Left lung (tissue), 10 donors: Measurements from ENCODE around the gene RHOB. TPM values are rescaled to one million over a fixed set of nuclear protein-coding genes. Genes with fewer than 3 reads are reported as not detected.
A peak's percentile ranks its signal among the peaks of the same experiment; 100 is the strongest.

Experiments
- ATAC-seq: fragments of 200-7000 bp; cut with Tn5 transposase; one replicate; pipeline ENCODE4 v1.9.1; 2020; ENCODE audit warnings: moderate library complexity
- DNase-seq, 4 donors: peaks; one replicate each; pipeline ENCODE4 v3.0.0-alpha.2; 2013 to 2020
- H3K27ac ChIP-seq, 2 donors: fragments of 200-600 bp; sonication (generic) in 1 of 2; one replicate each; pipeline versions ENCODE4 v1.5.0 to v1.8.0; 2020 to 2021
- H3K27me3 ChIP-seq, 2 donors: fragments of 200-600 bp; sonication (generic) in 1 of 2; one replicate each; pipeline versions ENCODE4 v1.5.0 to v1.8.0; 2020 to 2021
- H3K36me3 ChIP-seq, 2 donors: fragments of 200-600 bp; sonication (generic) in 1 of 2; one replicate each; pipeline versions ENCODE4 v1.5.0 to v1.8.0; 2020 to 2021
- H3K4me1 ChIP-seq, 2 donors: fragments of 200-600 bp; one replicate each; pipeline ENCODE4 v1.8.0; 2021
- H3K4me3 ChIP-seq, 2 donors: fragments of 200-600 bp; sonication (generic) in 1 of 2; one replicate each; pipeline versions ENCODE4 v1.5.0 to v1.8.0; 2020 to 2021; ENCODE audit warnings: mild to moderate bottlenecking in 1 of 2
- H3K9me3 ChIP-seq, 2 donors: fragments of 200-600 bp; sonication (generic) in 1 of 2; one replicate each; pipeline versions ENCODE4 v1.5.0 to v1.8.0; 2020 to 2021
- intact Hi-C, 2 donors: fragments of 100-400 bp; cut with DNase I; formaldehyde crosslinking; loops; one replicate each; pipeline versions ENCODE4 v1.11.2 to v1.14.2; 2022
- polyA plus RNA-seq, 6 donors: library from polyadenylated mRNA; unstranded; fragments of 120-200 nt; gene quantifications; one replicate each; pipeline ENCODE4 v1.2.1, GENCODE V29; 2013; ENCODE audit not compliant: insufficient read length in 6 of 6
- total RNA-seq, 2 donors: library from RNA; stranded (reverse); fragmentation: NEBNext Ultra II Directional; extraction: Animal tissue kit (Norgen Biotek cat#: 25700); gene quantifications; one replicate each; pipeline ENCODE4 v1.2.1, GENCODE V29; 2021
- TF ChIP-seq, protein P1 (sequence below), 2 donors: fragments of 200-600 bp; sonication (generic) in 1 of 2; IDR thresholded peaks; one replicate each; pipeline versions ENCODE4 v1.5.0 to v1.8.0; 2021; ENCODE audit warnings: antibody characterized with exemption in 2 of 2
- donor health status: DM: no; HTN: yes; CAD: no.
- donor health status: DM: no; HTN: no; CAD: no.

The RHOB gene
- total and polyA plus RNA-seq, 8 donors, result 54.0 to 172 (median 101) TPM

DNA sequence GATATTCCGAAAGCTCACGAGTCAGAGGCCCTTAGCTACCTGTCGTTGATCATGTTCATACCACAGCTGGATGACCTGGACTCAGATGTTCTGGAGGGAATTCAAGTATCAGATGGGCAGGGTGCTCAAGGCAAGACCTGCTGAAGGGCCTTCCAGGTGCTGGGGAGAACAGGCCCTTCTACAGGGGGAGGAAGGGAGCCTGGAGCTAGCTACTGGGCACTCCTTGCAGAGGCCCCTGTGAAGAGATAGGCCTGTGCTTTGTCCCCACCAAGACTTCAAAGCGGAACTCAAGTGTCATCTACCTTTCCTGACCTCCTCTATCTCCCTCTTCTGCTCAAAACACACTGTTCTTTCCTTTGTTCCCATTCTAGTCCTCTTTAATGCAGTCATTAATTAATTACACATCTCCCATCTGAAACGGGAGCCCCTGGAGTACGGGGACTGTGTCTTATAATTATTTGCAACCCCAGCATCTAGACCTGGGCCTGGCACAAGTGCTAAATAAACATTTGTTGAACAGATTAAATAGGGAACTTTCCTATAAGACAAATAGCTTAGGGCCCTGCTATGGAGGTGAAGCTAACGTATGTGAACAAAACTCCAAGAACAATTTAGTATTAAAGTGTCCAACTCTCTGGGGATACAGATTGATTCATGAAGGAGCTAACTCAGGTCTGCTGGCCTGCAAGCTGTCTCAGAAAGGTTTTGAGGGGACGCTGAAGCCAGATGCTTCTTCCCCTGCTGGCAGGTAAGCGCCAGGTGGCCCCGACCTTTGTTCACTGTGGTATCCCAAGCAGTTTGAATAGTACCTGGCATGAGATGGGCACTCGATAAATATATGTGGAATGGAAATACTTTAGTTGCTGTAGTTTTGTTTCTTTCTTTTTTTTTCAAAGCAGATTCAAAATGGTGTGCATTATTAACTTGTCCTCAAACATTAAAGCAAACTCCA is 22.0 kb downstream of the RHOB start:
- DNase-seq (peak in 1 of 4 donors; percentile 12), ATAC-seq (no peak)
- Histone ChIP-seq H3K27me3 (no peaks in the 10 kb centered on the region), H3K27ac (no peak overlapping the region), H3K4me1 (no peaks in the 10 kb centered on the region), H3K4me3 (no peak overlapping the region), H3K36me3 (no peaks in the 10 kb centered on the region), H3K9me3 (no peaks in the 10 kb centered on the region)
- TF ChIP-seq, protein P1, sequence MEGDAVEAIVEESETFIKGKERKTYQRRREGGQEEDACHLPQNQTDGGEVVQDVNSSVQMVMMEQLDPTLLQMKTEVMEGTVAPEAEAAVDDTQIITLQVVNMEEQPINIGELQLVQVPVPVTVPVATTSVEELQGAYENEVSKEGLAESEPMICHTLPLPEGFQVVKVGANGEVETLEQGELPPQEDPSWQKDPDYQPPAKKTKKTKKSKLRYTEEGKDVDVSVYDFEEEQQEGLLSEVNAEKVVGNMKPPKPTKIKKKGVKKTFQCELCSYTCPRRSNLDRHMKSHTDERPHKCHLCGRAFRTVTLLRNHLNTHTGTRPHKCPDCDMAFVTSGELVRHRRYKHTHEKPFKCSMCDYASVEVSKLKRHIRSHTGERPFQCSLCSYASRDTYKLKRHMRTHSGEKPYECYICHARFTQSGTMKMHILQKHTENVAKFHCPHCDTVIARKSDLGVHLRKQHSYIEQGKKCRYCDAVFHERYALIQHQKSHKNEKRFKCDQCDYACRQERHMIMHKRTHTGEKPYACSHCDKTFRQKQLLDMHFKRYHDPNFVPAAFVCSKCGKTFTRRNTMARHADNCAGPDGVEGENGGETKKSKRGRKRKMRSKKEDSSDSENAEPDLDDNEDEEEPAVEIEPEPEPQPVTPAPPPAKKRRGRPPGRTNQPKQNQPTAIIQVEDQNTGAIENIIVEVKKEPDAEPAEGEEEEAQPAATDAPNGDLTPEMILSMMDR (IDR thresholded peaks at IDR 0.05), result no peak
- intact Hi-C loops, result no loop called here

DNA sequence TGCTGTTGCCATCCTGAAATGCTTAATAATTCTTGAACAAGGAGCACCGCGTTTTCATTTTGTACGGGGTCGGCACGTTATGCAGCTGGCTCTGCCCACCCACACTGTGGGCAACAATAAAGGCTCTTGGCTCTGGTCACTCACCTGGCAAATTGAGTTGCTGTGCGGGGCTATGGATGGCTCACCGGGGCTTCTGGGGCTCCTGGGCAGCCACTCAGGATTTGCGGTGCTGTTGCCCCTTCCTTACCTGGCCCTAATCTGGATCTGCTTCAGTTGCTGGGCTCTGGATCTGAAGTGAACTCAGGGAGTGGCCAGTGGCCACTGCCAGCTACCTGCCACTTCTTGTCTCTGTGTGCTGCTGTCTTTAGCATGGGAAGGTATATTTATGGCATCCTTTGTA is 22.7 kb downstream of the RHOB start:
- no peaks in the 10 kb centered on the region for H3K4me1 ChIP-seq
- H3K27ac ChIP-seq, result no peak overlapping the region
- no peak overlapping the region for H3K4me3 ChIP-seq
- DNase-seq (peak in 1 of 4 donors; percentile 7), ATAC-seq (no peak)
- intact Hi-C loops, result no loop called here
- TF ChIP-seq, protein P1 (IDR thresholded peaks at IDR 0.05), result no peak
- no peaks in the 10 kb centered on the region for H3K9me3 ChIP-seq
- H3K36me3 ChIP-seq, result no peaks in the 10 kb centered on the region
- H3K27me3 ChIP-seq, result no peaks in the 10 kb centered on the region

DNA sequence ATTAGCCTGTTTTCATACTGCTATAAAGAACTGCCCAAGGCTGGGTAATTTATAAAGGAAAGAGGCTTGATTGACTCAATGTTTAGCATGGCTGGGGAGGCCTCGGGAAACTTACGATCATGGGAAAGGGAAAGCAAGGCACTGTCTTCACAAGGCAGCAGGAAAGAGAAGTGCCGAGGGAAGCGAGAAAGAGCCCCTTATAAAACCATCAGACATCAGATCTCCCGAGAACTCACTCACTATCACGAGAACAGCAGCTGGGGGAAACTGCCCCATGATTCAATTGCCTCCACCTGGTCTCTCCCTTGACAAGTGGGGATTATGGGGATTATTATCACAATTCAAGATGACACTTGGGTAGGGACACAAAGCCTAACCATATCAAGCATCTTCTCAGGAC is 23.3 kb downstream of the RHOB start:
- intact Hi-C loops, result no loop called here
- Histone ChIP-seq H3K27me3 (no peaks in the 10 kb centered on the region), H3K4me3 (no peak overlapping the region), H3K27ac (no peak overlapping the region), H3K4me1 (no peaks in the 10 kb centered on the region), H3K9me3 (no peaks in the 10 kb centered on the region), H3K36me3 (no peaks in the 10 kb centered on the region)
- DNase-seq (no peak), ATAC-seq (no peak)
- TF ChIP-seq, protein P1 (IDR thresholded peaks at IDR 0.05), result no peak

- no peaks in the 10 kb centered on the region for H3K4me1 ChIP-seq
- TF ChIP-seq, protein P1 (IDR thresholded peaks at IDR 0.05), result no peak
- no peak overlapping the region for H3K4me3 ChIP-seq
- ATAC-seq (no peak), DNase-seq (no peak)
- no peaks in the 10 kb centered on the region for H3K27me3 ChIP-seq
- H3K36me3 ChIP-seq, result no peaks in the 10 kb centered on the region
- intact Hi-C loops, result no loop called here
- no peak overlapping the region for H3K27ac ChIP-seq
- H3K9me3 ChIP-seq, result no peaks in the 10 kb centered on the region
Measured at GRCh38 chr2:20471148-20471547, 24.3 kb downstream of the RHOB start.

GRCh38 chr2:20471902-20472559 is 25.2 kb downstream of the RHOB start:
- TF ChIP-seq, protein P1 (IDR thresholded peaks at IDR 0.05), result no peak
- Histone ChIP-seq H3K27me3 (no peaks in the 10 kb centered on the region), H3K9me3 (no peaks in the 10 kb centered on the region), H3K4me3 (no peak overlapping the region), H3K27ac (no peak overlapping the region), H3K4me1 (no peaks in the 10 kb centered on the region), H3K36me3 (no peaks in the 10 kb centered on the region)
- no peak for ATAC-seq
- intact Hi-C loops, result no loop called here
- DNase-seq, result peak in 1 of 4 donors; percentile 10
